Activated CD8-positive, alpha-beta memory T cell treated with anti-CD3 and anti-CD28 coated beads, Interleukin-2, amount 50 U/mL, for 4 hours (primary cell): ENCODE data around the gene TOMT.

Experiments used
- DNase-seq: peaks from one replicate; pipeline ENCODE4 v3.0.0-alpha.2; 2020

The TOMT gene

GRCh38 chr11:72105888-72106287 is at the start of gene TOMT:
Gene TOMT, plus strand, starts transcription at chr11:72105924. Its CDS starts 28 bp downstream, at chr11:72105952.
- no peak for DNase-seq

GRCh38 chr11:72058416-72059034 is 47.2 kb upstream of the TOMT start:
- no peak for DNase-seq

- DNase-seq, result no peak
Measured at GRCh38 chr11:72061739-72062396, 43.9 kb upstream of the TOMT start.

- DNase-seq, result no peak
Measured at GRCh38 chr11:72066855-72067254, 38.9 kb upstream of the TOMT start.

- no peak for DNase-seq
Measured at GRCh38 chr11:72067266-72067665, 38.5 kb upstream of the TOMT start.

- DNase-seq, result no peak
Measured at GRCh38 chr11:72067676-72068075, 38.0 kb upstream of the TOMT start.

GRCh38 chr11:72069200-72069599 is 36.5 kb upstream of the TOMT start:
- DNase-seq, result no peak

GRCh38 chr11:72069787-72070251 is 35.9 kb upstream of the TOMT start:
- no peak for DNase-seq

- DNase-seq, result no peak
Measured at GRCh38 chr11:72070491-72070890, 35.2 kb upstream of the TOMT start.

GRCh38 chr11:72072348-72072747 is 33.4 kb upstream of the TOMT start:
- no peak for DNase-seq

- DNase-seq, result no peak
Measured at GRCh38 chr11:72075109-72075508, 30.6 kb upstream of the TOMT start.

GRCh38 chr11:72075756-72076155 is 30.0 kb upstream of the TOMT start:
- DNase-seq, result no peak

GRCh38 chr11:72078477-72078876 is 27.2 kb upstream of the TOMT start:
- no peak for DNase-seq

- DNase-seq, result no peak
Measured at GRCh38 chr11:72079819-72080325, 25.9 kb upstream of the TOMT start.

- DNase-seq, result peak; percentile 99
Measured at GRCh38 chr11:72080326-72081183, 25.2 kb upstream of the TOMT start, which contains the start of the genes LRRC51 and NUMA1. Gene LRRC51, plus strand, starts transcription at chr11:72080850. Its CDS starts 8,234 bp downstream, at chr11:72089084. Gene NUMA1, minus strand, starts transcription at chr11:72080542. Its CDS starts 44,599 bp downstream, at chr11:72035943.

- DNase-seq, result no peak
Measured at GRCh38 chr11:72081184-72081644, 24.5 kb upstream of the TOMT start.

GRCh38 chr11:72081821-72082453 is 23.8 kb upstream of the TOMT start:
- no peak for DNase-seq

GRCh38 chr11:72083414-72083813 is 22.3 kb upstream of the TOMT start:
- no peak for DNase-seq

GRCh38 chr11:72084076-72084475 is 21.6 kb upstream of the TOMT start:
- no peak for DNase-seq

- DNase-seq, result no peak
Measured at GRCh38 chr11:72084965-72085364, 20.8 kb upstream of the TOMT start.

- DNase-seq, result no peak
Measured at GRCh38 chr11:72085621-72086351, 19.9 kb upstream of the TOMT start.
